Activated CD8-positive, alpha-beta T cell treated with anti-CD3 and anti-CD28 coated beads for 36 hours (primary cell): ENCODE measurements around the gene PRELID3B. TPM values are rescaled to one million over a fixed set of nuclear protein-coding genes. Genes with fewer than 3 reads are reported as not detected.
A peak's percentile ranks its signal among the peaks of the same experiment; 100 is the strongest.

Source experiments
- ATAC-seq: fragments of 200-7000 bp; cut with Tn5 transposase; one replicate; pipeline ENCODE4 v1.10.0; 2021; ENCODE audit warnings: mild to moderate bottlenecking, moderate library complexity
- CTCF ChIA-PET: fragments of 350-600 bp; sonication (Branson Sonifier 250); formaldehyde crosslinking; loops from one replicate; lab custom pipeline; 2021; ENCODE audit warnings: antibody characterized with exemption; lab: Charles Lee
- POLR2A ChIA-PET: fragments of 350-600 bp; sonication (Branson Sonifier 250); formaldehyde crosslinking; loops from one replicate; lab custom pipeline; 2021; ENCODE audit warnings: antibody characterized with exemption; lab: Charles Lee
- DNase-seq: peaks from one replicate; pipeline ENCODE4 v3.0.0-alpha.2; 2020
- H3K27ac Mint-ChIP-seq: one replicate; pipeline ENCODE4 v1.8.0; 2021; ENCODE audit warnings: mild to moderate bottlenecking, mixed read lengths
- H3K27me3 Mint-ChIP-seq: one replicate; pipeline ENCODE4 v1.8.0; 2021; ENCODE audit warnings: mixed read lengths
- H3K36me3 Mint-ChIP-seq: one replicate; pipeline ENCODE4 v1.8.0; 2021; ENCODE audit warnings: low read depth, mixed read lengths
- H3K4me1 Mint-ChIP-seq: one replicate; pipeline ENCODE4 v1.8.0; 2021; ENCODE audit warnings: low read depth, mixed read lengths
- H3K4me3 Mint-ChIP-seq: one replicate; pipeline ENCODE4 v1.8.0; 2021; ENCODE audit warnings: mild to moderate bottlenecking, moderate library complexity, mixed read lengths
- H3K9me3 Mint-ChIP-seq: one replicate; pipeline ENCODE4 v1.8.0; 2021; ENCODE audit warnings: mixed read lengths
- intact Hi-C: fragments of 100-400 bp; cut with micrococcal nuclease; formaldehyde crosslinking; loops from one replicate; pipeline ENCODE4 v1.10.0; 2022
- total RNA-seq, 2 experiments: library from RNA; stranded (reverse); gene quantifications; one replicate each; pipeline ENCODE4 v1.2.3, GENCODE V29; 2021
- TF ChIP-seq, protein P1 (sequence below): fragments of 200-600 bp; IDR thresholded peaks from one replicate; pipeline ENCODE4 v1.8.0; 2022; ENCODE audit warnings: antibody characterized with exemption, mild to moderate bottlenecking

PRELID3B gene
- total RNA-seq, 2 experiments from 2014 or later = 140 to 145 TPM

DNA sequence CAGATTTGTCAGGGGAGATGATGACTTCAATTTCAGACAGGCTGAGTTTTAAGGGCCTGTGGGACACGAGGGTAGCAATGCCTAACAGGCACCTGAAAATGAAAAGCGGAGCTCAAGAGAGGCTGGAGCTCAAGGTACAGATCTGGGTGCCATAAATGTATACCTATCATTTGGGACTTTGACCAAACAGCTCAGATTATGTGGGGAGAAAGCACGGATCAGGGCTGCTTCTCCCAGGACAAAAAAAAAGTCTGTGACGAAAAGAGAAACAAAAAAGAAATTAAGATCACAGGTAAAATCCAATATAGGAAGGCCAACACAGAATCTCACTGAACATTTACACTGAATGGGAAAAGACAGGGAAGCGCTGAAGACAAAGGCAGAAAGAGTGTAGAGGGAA is 1.9 kb downstream of the PRELID3B start:
- Mint-ChIP-seq H3K4me3 (peak overlapping the region; percentile 92), H3K27me3 (no peaks in the 10 kb centered on the region), H3K27ac (peak overlapping the region; percentile 94), H3K4me1 (peaks cover 60% of the 10 kb centered on the region), H3K36me3 (peaks cover 56% of the 10 kb centered on the region), H3K9me3 (no peaks in the 10 kb centered on the region)
- TF ChIP-seq, protein P1, sequence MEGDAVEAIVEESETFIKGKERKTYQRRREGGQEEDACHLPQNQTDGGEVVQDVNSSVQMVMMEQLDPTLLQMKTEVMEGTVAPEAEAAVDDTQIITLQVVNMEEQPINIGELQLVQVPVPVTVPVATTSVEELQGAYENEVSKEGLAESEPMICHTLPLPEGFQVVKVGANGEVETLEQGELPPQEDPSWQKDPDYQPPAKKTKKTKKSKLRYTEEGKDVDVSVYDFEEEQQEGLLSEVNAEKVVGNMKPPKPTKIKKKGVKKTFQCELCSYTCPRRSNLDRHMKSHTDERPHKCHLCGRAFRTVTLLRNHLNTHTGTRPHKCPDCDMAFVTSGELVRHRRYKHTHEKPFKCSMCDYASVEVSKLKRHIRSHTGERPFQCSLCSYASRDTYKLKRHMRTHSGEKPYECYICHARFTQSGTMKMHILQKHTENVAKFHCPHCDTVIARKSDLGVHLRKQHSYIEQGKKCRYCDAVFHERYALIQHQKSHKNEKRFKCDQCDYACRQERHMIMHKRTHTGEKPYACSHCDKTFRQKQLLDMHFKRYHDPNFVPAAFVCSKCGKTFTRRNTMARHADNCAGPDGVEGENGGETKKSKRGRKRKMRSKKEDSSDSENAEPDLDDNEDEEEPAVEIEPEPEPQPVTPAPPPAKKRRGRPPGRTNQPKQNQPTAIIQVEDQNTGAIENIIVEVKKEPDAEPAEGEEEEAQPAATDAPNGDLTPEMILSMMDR = no peak
- DNase-seq (no peak), ATAC-seq (no peak)
- ChIA-PET CTCF (interaction anchor here (0.9 to 1.5 kb wide), 2 partner anchors 8 to 133 kb away, joined by 3 read pairs; partner anchors contain the start of gene ATP5F1E), POLR2A (interaction anchor here (0.5 to 6.4 kb wide), 4 partner anchors 8 to 151 kb away, joined by 3 to 40 read pairs (median 4); partner anchors contain the start of gene ATP5F1E)
- intact Hi-C loops = no loop called here

DNA sequence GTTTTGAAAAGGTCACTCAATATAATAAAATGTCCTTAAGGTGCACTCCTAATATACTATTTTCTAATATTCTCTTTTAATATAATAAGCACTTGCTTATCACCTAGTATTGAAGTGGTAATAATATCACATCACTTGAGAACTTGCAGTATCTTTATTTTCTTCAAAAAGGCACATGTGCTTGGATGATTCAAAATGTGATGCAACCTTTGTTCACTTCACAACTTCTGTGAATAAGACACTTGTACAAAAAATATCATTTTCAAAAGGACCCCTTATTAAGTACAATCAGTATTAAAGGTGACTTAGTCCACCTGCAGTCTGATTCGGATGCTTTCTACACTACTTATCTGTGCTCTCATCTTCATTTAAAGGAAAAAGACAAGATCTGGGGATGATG is 3.4 kb downstream of the PRELID3B start:
- peaks cover 66% of the 10 kb centered on the region for H3K4me1 Mint-ChIP-seq
- ATAC-seq (no peak), DNase-seq (no peak)
- intact Hi-C loops = no loop called here
- no peaks in the 10 kb centered on the region for H3K9me3 Mint-ChIP-seq
- peak overlapping the region; percentile 92 for H3K4me3 Mint-ChIP-seq
- peak overlapping the region; percentile 94 for H3K27ac Mint-ChIP-seq
- POLR2A ChIA-PET = no interaction called here
- CTCF ChIA-PET = no interaction called here
- TF ChIP-seq, protein P1 = no peak
- peaks cover 66% of the 10 kb centered on the region for H3K36me3 Mint-ChIP-seq
- no peaks in the 10 kb centered on the region for H3K27me3 Mint-ChIP-seq

GRCh38 chr20:59037386-59037785 is 5.2 kb downstream of the PRELID3B start:
- DNase-seq = no peak
- H3K4me1 Mint-ChIP-seq = peaks cover 63% of the 10 kb centered on the region
- ChIA-PET POLR2A (no interaction called here), CTCF (no interaction called here)
- TF ChIP-seq, protein P1 = no peak
- intact Hi-C loops = no loop called here
- no peaks in the 10 kb centered on the region for H3K27me3 Mint-ChIP-seq
- peaks cover 75% of the 10 kb centered on the region for H3K36me3 Mint-ChIP-seq
- peak overlapping the region; percentile 10 for H3K27ac Mint-ChIP-seq
- no peak for ATAC-seq
- H3K9me3 Mint-ChIP-seq = no peaks in the 10 kb centered on the region
- H3K4me3 Mint-ChIP-seq = no peak overlapping the region

- peaks cover 69% of the 10 kb centered on the region for H3K36me3 Mint-ChIP-seq
- H3K4me3 Mint-ChIP-seq = no peak overlapping the region
- CTCF ChIA-PET = no interaction called here
- no peaks in the 10 kb centered on the region for H3K27me3 Mint-ChIP-seq
- peaks cover 63% of the 10 kb centered on the region for H3K4me1 Mint-ChIP-seq
- POLR2A ChIA-PET = no interaction called here
- TF ChIP-seq, protein P1 = no peak
- H3K9me3 Mint-ChIP-seq = no peaks in the 10 kb centered on the region
- intact Hi-C loops = no loop called here
- ATAC-seq (no peak), DNase-seq (no peak)
- H3K27ac Mint-ChIP-seq = peak overlapping the region; percentile 55
Measured at GRCh38 chr20:59035381-59035780, 7.2 kb downstream of the PRELID3B start.

DNA sequence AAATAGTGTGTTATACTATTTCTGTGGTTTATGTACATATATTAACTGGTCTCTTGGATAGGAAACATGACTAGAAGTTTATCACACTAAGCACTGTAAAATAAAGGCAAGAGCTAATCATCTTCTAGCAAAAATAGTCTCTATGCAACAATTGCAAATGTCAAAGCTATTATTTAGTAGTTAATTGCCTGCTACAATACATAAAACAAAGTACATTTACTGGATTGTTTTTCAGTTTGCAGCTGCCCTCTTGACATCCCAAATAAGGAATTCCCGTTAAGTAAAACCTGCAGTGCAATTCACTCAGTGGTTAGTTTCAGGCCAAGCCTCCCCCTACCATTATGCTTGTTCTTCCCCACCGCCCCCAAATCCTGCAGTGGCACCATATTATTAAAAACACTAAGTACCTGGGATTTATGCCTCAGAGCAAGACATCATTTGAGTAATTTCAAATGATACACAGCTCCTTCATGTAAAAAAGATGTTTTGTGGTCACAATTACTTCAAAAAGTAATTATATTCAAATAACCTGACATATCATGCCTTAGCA is 8.9 kb downstream of the PRELID3B start:
- H3K4me3 Mint-ChIP-seq = peak overlapping the region; percentile 9
- no peaks in the 10 kb centered on the region for H3K27me3 Mint-ChIP-seq
- H3K9me3 Mint-ChIP-seq = no peaks in the 10 kb centered on the region
- peak overlapping the region; percentile 21 for H3K27ac Mint-ChIP-seq
- TF ChIP-seq, protein P1 = no peak
- POLR2A ChIA-PET = interaction anchor here (0.6 to 4.2 kb wide), 6 partner anchors 10 to 144 kb away, joined by 3 to 40 read pairs (median 5); partner anchors contain the start of gene PRELID3B
- CTCF ChIA-PET = interaction anchor here (0.5 to 2.6 kb wide), 9 partner anchors 9 to 371 kb away, joined by 3 to 13 read pairs (median 3); partner anchors contain the start of gene PRELID3B
- ATAC-seq (no peak), DNase-seq (no peak)
- H3K36me3 Mint-ChIP-seq = peaks cover 70% of the 10 kb centered on the region
- peaks cover 62% of the 10 kb centered on the region for H3K4me1 Mint-ChIP-seq
- intact Hi-C loops = loop anchor here (5.0 kb wide), 1 partner anchor 141 kb away; no protein-coding TSS in a partner anchor
